OCI-LY7 (cell line): Measurements from ENCODE around the gene DMD.

Source experiments
- CTCF ChIP-seq: fragments of 200-600 bp; sonication (generic); conservative IDR thresholded peaks from 2 replicates; pipeline ENCODE4 v1.5.1; 2014; ENCODE audit warnings: mild to moderate bottlenecking, antibody characterized with exemption, low read length, moderate library complexity, mixed read lengths
- EZH2phosphoT487 ChIP-seq: fragments of 200-600 bp; sonication (generic); IDR thresholded peaks from 2 replicates; pipeline ENCODE4 v1.6.1; 2018; ENCODE audit warnings: low read depth, borderline replicate concordance, mild to moderate bottlenecking, mixed run types, antibody characterized with exemption, low read length, moderate library complexity, mixed read lengths

GRCh38 chrX:32745323-32745722, 466.0 kb downstream of the DMD start:
- TF ChIP-seq CTCF (no peak), EZH2phosphoT487 (no peak)
